CD4-positive, alpha-beta T cell treated with Interleukin-2 at 100 ng/mL for 4 hours (primary cell): ENCODE measurements around the gene UNC5A.

Experiments
- DNase-seq: peaks from one replicate; pipeline ENCODE4 v3.0.0-alpha.2; 2020; ENCODE audit warnings: low spot score

The UNC5A gene

DNA sequence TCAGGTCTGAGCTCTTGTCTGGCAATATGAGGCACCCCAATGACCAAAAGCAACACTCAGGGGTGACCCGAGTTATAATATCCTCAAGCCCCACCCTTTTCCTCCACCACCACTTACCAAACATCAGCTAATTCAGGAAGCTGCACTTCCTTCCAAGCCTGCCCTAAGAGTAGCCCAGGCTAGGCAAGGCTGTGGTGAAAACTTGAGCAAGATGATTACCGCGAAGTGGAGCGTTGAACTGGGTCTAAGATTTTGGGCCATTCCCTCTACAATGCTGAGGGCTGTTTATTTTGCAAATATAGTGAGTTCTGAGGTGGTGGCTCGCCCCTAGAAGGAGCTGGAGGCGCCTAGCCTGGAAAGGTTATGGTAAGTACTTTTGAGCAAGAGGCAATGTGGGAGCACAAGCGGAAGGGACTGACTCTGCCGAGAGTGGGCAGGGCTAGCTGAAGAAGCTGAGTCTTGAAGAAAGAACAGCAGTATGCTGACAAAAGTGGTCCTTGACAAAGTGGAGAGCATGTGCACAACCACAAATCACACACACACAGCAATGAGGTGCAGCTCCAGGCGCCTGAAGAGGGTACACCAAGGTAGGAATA lies 89.0 kb downstream of the UNC5A start, which contains the start of gene HK3:
Gene HK3, minus strand, starts transcription at position 51 of the 596 bp plus-strand sequence. CDS start 3,187 bp downstream, outside the sequence.
- no peak for DNase-seq

DNA sequence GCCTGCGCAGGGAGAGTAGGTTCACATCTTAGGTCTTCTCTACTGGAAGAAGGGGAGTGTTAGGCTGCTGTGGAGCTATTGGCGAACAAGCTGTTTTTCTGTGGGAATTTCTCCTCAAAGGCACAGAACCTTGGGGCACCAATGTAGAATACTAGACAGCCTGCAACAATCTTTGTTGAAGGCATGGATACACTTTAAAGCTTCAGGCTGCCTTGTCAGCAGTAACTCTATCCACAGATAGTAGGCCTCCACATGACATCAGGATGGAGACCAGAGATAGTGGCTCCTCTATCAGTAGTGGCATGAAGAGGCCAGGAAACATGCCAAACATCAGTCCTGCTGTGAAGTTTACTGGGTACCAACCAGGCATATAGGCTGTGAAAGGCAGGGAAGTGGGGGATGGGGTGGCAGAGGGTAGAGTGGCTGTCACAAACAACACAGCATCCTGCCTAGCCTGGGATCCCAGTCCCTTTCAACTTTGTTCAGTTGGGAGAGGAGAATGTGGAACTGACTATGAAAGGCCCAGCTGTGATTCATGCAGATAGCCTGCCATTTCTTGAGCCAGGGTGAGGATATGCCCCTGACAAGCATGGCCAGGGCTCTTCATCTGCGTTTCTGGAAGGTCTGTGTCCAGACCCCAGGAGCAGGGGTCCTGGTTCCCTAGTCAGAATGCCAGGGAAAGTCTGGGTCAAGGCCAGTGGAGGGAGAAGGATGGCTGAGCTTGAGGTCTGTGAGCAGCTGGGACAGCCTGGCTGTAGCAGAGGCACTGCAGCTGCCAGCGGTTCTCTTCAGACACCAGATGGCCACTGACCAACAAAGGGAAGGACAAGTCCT lies 89.8 kb downstream of the UNC5A start:
- DNase-seq = no peak

DNA sequence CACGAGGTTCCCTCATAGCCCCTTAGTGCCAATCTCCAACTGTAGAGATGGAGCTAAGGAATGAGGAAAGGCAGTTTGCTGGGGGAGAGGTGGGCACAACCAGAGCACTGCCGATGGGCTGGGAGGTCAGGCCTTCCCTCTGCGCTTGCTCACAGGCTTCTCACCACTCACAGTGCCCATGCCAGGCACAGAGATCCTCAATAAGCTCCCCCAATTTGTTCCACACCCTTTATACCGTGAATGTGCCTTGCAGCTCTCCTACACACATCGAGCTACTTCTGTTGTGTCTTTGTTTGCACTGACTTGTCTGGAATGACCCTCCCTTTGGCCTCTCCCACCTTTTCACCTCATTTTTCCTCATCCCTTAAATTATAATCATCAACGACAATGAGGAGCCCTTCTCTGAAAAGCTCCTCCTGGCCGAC lies 90.4 kb downstream of the UNC5A start:
- DNase-seq = no peak

DNA sequence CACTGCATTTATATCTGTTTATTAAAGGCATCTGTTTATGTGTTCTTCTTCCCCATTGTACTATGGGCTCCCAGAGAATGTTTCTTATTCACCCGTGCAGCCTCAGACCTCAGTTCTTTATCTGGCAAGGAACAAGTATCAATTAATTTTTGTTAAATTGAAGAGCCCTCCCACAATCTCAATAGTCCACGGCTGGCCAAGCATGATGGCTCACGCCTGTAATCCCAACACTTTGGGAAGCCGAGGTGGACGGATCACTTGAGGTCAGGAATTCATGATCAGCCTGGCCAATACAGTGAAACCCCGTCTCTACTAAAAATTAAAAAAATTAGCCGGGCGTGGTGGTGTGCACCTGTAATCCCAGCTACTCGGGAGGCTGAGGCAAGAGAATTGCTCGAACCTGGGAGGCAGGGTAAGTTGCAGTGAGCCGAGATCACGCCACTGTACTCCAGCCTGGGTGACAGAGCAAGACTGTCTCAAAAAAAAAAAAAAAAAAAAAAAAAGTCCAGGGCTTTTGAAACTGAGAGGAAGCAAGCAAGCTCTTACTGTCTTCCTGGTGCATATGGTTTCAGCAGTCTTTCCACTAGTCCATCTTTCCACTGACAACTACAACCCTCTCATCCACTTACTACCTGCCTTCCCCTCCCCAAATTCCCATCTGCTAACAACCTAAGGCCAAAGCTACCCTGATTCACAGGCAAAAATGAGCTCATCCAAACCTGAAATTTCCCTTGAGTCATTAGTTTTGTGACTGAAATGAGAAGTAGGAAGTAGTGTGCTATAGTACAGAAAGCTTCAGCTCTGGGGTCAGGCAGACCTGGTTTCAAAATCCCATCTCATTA lies 91.1 kb downstream of the UNC5A start:
- no peak for DNase-seq

DNA sequence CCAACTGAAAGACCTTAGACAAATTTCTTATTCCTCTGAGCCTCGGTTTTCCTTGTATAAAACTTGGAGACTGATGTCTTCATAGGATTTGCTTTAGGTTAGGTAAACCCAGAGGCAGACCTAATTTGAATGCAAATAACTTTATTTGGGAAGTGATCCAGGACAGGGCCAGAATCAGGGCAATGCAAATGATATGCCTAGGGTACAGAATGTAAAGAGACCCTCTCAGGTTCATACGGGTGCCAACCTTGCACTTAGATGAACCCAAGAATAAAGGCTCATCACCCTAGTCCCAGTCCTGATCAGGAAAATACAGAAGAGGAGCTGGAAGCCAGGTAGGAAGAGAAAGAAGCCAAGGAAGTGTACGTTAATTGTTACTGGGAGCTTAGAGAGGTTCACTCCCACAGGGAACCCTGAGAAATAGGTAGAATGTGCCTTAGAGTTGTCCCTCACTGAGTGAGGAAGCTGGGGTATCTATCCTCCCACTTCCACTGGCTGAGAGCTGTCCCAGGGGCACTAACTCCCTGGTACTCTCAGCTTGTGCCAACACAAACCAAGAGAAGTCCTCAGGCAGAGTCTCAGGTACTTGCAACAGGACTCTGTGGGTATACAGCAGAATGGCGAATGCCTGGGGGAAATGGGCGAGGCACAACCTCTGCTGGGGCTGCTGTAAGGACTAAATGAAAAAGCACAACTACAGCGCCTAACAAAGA lies 91.9 kb downstream of the UNC5A start:
- DNase-seq = no peak

DNA sequence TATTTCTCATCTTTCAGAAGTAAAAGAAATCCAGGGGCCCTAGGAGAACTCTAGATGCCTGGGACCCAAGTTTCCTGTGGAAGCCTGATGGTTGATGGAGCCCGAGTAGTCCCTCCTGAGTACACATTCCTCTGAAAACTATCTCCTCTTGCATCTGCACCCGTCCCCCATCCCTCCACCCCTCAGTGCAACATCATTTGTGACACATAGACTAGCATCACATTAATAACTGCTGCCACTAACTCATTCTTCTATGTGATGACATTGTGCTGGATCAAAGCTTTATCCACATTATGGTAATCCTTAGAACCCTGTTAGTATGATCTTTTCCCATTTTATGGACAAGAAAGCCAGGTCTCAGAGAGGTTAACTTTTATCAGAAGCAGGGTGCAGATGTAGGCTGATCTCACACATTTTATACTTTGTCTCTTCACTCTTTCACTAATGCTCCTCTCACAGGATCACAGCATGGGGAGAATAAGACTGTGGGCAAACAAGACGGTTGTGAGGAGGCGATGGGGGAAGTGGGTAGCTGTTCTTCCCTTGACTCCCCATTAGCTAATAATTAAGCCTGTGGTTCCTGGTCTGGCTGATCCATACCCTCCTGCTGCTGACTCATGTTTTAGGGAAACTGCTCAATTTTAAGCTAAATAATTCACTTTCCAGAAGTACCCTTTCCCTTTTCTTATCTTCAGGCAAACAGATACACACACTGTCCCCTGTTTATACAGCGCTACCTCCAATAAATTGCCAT lies 92.7 kb downstream of the UNC5A start:
- DNase-seq = no peak

DNA sequence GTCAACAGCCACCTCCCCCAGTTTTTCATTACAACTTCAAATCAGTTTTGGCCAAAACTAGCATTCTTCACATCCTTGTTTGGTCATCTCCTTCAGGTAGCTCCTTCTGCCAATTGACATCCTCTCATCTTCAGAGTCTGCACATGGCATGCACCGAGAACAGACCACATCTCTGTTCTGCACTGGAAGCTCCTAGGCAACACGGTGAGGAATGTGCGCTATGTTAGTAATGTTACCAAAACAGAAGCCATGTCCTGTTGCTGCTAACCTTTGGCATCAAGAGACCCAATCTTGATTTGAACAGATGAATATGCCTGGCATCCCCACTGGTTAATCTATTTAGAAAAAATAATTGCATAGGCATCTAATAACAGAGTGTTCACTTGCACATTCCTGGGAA lies 93.9 kb downstream of the UNC5A start:
- no peak for DNase-seq

DNA sequence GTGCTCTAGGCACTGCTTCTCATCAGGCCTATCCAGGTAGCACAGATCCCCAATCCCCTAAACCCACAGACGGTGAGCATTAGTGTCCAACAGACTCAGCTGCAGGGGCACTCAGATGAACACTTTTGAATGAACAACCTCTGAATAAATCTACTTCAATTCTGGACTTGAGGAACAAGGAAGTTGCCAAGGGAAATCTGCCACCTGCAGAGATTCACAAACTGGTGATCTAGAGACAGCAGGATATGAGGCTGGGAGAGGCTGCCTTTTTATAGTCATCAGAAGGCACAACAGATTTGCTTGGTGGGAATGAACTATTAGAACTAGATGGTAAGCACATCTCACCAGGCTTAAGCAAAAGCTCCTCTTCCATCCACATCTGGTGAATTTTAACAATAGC lies 95.8 kb downstream of the UNC5A start:
- no peak for DNase-seq

DNA sequence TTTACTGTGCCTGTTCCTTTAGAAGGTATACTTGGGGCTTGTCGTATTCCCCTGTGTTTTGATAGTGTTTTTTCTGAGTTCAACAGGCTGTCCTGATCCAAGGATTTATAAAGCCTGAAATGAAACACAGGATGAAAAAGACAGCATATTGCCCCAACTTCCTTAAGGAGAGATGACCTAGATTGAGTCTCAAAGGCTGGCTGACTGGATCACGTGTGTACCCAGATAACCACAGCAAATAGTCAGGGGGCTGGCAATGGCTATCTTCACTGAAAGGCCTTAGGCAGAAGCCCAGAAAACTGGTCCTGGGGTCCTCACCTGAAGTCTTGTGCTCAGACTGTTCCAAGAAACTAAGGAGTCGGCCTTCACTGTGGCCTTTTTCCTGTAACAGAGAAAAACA lies 96.4 kb downstream of the UNC5A start:
- DNase-seq = no peak

DNA sequence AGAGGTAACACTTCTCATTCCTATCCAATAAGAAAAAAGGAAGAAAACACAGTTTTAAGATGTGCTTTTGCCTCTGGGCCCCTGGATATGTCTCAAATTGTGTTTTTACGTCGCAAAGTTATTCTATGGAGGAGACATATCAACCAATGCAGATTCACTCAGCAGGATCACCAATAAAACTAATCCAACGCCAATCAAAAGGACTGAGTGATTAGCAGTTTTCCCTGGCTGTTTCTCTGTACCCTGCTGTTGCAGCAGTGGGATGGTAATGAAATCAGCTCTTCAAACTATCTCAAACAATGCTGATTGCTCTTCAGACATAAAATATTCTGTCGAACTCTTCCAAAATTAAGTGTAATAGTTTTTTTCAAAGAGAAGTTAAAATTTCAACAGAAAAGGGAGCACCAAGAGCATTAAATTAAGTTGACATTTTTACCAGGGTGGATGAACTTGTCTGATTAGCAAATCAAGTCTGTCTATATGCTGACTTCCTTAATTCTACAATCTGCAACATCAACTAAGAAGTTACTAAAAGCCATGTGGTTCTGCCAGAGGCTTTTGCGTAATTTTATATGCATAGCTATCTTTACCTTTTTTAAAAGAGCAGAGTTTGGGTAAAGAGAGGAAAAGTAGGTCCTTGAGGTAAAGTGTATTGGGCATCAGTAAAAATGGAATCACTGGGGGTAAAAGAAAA lies 98.5 kb downstream of the UNC5A start:
- no peak for DNase-seq

DNA sequence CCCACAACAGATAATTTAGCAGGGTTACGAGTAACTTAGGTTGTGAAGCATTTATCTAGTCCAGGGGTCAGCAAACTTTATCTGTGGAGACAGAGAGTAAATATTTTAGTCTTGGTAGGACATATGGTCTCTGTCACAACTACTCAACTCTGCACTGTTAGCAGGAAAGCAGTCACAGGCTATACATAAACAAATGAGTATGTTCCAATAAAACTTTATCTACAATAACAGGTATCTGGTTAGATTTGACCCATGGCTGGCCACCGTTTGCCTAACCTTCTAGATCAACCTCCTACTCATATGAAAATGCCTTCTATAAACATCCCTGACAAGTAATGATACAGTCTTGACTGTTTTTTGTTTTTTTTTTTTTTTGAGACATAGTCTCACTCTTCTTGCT lies 101.8 kb downstream of the UNC5A start:
- DNase-seq = no peak

DNA sequence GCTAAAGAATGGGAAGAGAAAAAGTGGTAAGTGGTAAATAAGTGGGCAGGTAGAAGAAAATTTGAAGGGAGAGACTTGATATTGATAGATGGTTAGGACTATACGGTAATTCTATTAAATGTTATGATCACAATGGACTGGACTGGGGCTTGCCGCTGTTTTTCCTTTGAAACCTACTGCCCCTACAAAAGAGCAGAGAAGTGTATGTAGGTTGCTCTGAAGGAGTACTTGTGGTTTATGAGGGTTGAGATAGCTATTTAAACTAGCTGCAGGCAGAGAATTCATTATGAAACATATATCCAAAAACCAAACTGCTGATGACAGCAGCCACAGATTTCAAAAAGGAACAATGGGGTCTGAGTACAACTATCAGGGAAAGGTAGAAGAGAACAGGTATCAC lies 105.5 kb downstream of the UNC5A start:
- DNase-seq = no peak

DNA sequence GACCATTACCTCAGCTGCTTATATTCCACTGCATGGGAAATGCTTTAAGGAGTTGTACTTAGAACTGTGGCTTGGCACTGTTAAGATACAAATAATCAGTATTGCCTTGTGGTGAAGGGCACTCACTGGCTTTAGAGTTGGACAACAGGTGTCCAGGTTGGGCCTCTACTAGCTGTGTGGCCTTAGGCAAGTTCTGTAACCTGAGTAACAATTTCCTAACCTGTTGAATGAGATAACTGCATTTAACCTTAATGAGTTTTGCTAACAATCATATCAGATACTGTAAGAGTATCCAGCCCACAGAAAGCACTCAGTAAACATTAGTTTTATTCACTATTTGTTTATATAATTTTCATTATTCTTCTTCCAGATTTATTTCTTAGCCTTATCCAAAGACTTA lies 106.0 kb downstream of the UNC5A start:
- no peak for DNase-seq

DNA sequence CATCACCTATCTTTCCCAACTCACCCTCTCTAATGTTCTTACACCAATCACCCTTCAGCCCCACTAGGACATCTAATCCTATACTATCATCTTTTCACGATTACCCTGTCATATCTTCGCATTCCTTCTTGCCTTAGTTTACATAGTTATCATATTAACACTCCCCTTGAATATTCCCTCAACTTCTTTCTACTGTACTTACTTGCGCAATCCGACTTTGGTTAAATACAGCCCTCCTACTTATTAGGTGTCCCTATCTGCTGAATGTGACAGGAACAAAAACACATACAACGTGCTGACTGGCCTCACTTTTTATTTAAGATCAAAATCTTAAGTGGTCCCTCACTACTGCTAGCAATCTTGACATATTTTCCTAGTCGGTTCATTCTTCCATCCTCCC lies 108.3 kb downstream of the UNC5A start:
- DNase-seq = no peak

DNA sequence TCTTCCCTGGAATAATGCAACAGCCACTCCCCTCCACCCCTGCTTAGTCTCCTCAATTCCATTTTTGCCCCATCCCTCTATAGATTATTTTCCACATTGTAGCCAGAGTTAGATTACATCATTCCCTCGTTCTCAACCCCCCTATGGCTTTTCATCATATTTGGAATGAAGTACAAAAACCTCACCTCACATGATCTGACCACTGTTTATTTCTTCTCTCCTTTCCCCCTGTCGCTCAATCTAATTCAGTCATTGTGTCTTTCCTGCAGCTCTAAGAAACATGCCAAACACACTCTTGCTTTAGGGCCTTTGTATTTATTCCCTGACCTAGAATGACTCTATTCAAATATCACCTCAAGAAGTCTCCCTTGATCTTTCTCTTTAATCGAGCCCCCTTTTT lies 111.4 kb downstream of the UNC5A start:
- DNase-seq = no peak

DNA sequence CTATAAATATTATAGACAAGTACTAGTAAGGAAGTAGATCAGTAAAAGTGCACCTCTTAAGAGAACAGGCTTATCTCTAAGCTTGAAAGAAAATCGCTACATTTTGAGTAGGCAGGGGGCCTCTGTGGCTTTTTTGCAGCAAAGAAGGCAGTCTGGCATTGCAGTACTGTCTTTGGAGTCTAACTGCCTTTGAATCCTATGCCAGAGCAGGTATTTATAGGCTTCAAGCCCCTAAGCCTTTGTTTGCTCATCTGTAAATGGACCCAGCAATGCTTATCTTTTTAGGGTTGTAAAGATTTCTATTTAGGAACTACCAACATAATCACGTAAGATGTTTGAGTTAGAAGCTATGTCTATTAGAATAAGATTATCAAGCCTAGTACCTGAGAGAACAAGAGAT lies 112.5 kb downstream of the UNC5A start:
- DNase-seq = no peak

DNA sequence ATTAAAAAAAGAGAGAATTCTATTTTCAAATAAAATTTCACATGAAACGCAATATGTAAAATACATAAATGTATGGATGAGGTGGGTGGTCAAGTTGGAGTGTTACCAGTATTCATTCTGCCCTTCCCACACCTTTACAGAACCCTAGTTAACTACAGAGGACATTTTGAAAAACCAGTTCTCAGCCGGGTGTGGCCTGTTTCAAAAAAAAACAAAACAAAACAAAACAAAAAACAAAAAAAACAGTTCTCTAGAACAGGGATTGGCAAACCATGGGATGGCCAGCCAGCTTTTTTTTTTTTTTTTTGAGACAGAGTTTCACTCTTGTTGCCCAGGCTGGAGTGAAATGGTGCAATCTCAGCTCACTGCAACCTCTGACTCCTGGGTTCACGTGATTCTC lies 117.2 kb downstream of the UNC5A start:
- no peak for DNase-seq

DNA sequence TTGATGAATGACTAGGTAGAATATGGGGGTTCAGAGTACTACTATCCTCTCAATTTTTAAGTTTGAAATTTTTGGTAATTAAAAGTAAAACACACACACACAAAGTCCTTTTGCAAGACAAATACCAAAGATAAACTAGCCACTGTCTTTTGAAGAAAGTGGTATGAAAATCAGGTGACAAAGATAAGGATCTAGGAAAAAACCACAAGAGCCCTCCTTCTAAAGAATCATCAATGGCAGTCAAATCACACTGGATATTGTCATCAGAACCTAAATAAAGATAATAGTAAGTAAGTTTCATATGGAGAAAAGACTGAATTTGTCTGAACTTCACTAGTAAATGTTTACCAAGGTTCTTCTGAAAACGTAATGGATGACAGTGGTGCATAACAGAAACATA lies 119.3 kb downstream of the UNC5A start:
- peak; percentile 3 for DNase-seq
